Right lung (tissue), 5 donors: ENCODE results near the gene SOX8. TPM values are rescaled to one million over a fixed set of nuclear protein-coding genes. Genes with fewer than 3 reads are reported as not detected.
"Not testable (repeated sequence)": the region's sequence is repeated elsewhere in the genome, so short reads cannot be mapped to it uniquely, and the experiment has no call there.

Experiments used
- DNase-seq, 2 donors: peaks; one replicate each; pipeline ENCODE4 v3.0.0-alpha.2; 2013
- polyA plus RNA-seq, 5 donors: library from polyadenylated mRNA; unstranded; fragments of 120-200 nt; gene quantifications; one replicate each; pipeline versions ENCODE4 v1.2.1 to v1.2.3, GENCODE V29; 2013; ENCODE audit warnings: inconsistent platforms in 1 of 5, low replicate concordance in 1 of 5; ENCODE audit not compliant: insufficient read length in 5 of 5, insufficient read depth in 1 of 5

Gene SOX8
- polyA plus RNA-seq, 5 donors = 1.9 to 6.5 (median 2.8) TPM

DNA sequence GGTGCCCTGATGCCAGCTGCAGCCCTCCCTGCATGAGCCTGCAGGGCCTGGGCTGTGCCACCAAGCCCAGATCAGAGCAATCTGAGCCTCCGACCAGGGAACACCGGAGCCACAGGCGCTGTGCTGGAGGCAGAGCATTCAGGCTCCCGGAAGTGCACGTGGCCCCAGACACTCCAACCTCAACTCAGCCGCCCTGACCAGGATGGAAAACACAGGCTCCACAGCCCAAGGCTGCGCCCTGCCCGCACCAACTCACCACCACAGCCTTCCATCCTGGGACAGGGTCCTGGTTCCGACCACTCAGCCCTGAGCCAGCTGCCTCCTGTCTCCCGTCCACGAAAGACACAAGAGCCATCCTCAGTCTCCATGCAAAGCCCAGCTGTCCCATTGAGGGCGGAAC lies 29.2 kb upstream of the SOX8 start:
- no peak for DNase-seq

DNA sequence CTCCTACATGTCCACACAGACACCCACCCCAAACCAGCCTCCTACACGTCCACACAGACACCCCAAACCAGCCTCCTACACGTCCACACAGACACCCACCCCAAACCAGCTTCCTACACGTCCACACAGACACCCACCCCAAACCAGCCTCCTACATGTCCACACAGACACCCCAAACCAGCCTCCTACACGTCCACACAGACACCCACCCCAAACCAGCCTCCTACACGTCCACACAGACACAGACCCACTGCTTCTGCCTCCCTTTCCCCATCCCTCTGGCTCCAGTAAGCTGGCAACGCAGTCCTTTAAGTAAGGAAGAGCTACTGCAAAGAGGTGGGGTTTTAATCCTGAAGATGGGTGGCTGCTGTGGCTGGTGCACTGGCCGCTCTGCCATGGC lies 27.8 kb upstream of the SOX8 start:
- DNase-seq = not testable (repeated sequence)

DNA sequence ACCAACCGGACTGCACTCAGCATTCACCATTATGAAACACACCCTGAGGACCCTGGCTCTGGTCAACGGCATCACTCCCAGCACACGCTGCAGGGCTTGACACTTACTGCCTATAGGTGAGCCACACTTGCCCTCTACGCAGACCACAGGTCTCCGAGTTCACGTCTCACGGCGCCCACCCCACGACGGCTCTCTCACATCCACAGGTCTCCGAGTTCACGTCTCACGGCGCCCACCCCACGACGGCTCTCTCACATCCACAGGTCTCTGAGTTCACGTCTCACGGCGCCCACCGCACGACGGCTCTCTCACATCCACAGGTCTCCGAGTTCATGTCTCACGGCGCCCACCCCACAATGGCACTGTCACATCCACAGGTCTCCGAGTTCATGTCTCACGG lies 25.8 kb upstream of the SOX8 start:
- DNase-seq = not testable (repeated sequence)

DNA sequence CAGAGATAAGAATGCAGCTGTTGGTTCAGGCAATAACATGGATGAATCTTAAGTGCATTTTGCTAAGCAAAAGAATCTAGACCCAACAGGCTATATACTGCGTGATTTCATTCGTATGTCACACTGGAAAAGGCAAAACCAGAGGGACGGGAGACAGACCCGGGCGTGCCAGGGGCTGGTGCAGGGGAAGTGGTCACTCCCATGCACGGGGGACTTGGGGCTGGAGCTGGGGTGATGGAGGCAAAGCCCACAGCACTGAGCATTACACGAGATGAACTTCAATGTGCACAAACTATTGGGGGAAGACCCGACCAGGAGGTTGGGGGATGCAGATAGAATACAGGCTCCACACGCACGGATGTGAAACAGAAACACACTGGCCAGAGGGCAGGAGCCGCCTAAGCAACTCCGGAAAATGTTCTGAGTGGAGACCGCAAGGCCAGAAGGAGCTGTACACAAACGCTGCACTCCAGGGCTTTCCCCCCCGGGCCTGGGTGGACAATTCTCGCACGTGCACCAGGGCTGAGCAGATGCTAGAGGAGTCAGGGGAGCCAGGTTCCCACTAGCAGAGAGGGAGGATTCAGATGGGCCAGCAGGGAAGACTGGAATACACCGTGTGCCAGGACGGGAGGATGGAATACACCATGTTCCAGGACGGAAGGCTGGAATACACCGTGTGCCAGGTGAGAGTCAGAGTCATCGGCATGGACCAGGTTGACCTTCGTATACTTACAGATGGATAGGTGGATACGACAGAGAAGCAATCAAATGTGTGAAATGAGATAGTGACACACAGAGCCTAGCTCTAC lies 22.1 kb upstream of the SOX8 start:
- DNase-seq = no peak

DNA sequence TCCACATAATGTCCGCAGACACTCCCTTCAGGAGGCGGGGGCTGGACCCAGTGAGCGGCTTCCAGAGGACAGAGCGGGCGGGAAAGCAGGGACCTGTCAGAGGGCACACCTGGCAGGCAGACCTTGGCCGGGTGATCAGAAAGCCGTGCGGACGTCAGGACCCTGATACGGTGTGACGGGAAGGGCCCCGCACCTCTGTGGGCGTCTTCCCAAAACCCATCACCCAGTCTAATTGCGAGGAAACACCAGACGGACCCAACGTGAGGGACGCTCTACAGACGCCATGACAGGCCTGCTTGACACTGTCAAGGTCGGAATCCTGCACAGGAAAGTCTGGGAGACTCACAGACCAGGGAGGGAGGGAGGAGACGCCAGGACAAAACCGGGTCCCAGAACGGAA lies 19.2 kb upstream of the SOX8 start:
- DNase-seq = no peak

DNA sequence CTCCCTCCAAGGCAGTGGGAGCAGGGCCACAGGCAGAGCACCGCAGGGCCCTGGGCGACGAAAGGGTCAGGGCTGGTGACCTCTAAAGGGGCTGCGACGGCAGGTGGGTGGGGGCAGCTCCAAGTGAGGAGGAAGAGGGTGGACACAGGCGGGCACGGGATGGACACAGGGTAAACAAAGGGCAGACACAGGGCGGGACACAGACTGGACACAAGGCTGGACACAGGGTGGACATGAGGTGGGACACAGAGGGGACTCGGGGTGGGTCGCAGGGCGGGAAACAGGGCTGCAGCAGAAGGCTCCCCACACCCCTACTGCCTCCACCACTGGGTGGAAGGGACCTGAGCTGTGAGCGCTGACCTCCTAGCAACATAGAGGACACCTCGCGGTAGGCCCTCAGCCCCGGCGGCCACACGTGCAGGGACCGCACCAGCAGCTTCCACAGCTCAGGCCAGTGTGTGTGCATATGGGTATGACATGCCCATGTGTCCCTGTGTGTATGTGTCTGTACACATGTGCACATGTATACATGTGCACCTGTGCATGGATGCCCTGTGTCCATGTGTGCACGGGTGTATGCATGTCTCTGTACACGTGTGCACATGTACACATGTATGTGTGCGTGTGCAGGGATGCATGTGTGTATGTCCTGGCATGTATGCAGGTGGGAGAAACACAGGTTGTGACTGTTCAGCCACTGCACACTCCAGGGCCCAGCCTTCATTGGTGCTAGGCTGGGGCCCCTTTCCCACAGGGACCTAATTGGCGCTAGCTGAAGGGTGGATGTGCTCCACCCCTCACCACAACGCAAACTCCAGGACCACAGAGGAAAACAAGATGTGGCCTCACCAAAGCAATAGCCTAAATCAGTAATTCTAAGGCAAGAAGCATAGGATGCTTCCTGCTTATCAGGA lies 18.4 kb upstream of the SOX8 start:
- DNase-seq = no peak

GRCh38 chr16:963913-964312 lies 17.7 kb upstream of the SOX8 start:
- no peak for DNase-seq

GRCh38 chr16:964356-965035 lies 17.1 kb upstream of the SOX8 start:
- peak in 1 of 2 donors; percentile 39 for DNase-seq

DNA sequence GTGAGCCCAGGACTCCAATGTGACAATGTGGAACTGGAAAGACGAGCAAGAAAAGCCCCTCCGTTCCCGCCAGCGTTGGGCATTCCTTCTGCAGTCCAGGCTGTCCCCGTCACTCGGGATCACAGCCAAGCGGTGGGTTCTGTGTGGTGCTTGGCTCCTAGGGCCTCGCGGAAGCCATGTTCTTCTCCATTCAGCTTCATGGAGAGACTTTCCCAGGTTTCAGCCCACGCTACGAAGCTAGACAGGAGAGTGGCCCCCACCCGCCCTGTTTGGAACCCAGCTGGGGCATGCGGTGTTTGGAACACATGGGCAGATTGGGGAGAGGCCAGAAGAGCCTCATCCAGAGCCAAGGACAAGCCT lies 16.6 kb upstream of the SOX8 start:
- no peak for DNase-seq

DNA sequence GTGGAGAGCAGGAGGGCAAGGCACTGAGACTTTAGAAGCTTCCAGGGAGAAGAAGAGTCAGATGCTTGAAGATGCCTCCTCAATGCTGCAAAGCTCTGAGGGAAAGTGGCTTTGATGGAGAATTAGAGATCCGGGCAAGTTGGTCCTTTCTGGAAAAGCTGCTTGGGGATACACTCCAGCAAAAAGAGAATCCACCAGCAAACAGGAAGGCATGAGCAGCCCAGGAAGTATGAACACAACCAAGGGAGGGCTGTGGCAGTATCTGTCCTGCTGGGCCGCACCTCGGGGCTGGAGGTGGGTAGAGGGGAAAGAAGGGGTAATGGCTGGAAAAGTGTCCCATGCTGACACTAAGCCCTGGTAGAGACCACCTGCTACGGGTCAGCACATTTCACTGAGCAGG lies 16.1 kb upstream of the SOX8 start:
- no peak for DNase-seq

- no peak for DNase-seq
Measured at GRCh38 chr16:966035-966434, 15.5 kb upstream of the SOX8 start.

DNA sequence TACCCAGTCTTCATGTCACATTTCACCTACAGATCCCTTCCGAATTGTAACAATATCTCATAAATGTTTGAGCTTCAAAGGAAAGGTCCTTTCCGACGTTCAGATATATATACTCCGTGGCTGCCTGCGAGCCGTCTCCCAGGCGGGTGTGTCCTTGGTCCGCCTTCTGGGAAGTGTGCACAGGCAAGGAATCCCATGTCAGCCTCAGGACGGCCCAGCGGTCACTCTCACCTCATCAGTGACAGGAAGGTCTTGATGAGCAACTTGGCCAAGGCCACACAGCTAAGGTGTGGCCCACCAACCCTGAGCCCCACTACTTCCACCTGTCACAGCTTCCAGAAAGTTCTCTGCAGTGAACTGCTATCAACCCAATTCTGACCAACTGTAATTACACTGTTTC lies 15.1 kb upstream of the SOX8 start:
- no peak for DNase-seq

GRCh38 chr16:967077-967541 lies 14.5 kb upstream of the SOX8 start:
- DNase-seq = no peak

DNA sequence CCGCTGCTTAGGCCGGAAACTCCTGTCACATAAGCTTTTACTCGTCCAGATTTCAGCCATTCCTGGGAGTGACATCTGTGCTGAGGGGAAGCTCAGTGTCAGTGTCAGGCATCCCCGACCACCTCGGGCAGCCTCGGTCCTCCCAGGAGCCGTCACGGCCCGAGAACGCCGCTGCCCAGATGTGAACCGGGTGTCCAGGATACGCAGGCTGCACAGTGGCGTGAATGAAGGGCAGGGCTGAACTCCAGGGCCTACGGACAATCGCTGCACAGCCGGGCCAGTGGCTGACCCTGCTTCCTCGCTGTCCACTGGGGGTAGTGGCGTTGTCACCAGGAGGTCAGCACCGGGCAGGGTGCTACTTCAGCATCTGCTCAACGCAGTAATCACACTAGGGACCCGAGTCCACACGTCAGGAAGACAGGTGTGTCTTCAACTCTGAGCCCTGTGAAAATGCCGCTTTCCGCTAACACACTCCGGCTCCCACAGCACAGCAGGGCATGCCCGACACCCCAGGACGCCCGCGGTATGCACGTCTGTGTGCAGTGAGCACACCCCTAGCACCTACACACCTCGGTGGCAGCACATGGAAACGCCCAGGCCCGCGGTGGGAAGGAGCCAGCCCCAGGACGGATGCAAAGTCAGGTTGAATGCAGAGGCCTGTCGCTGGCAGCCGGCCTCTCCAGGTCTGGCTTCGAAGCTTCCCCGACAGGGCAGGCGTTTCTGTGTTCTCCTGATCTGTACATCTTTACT lies 13.8 kb upstream of the SOX8 start:
- no peak for DNase-seq

DNA sequence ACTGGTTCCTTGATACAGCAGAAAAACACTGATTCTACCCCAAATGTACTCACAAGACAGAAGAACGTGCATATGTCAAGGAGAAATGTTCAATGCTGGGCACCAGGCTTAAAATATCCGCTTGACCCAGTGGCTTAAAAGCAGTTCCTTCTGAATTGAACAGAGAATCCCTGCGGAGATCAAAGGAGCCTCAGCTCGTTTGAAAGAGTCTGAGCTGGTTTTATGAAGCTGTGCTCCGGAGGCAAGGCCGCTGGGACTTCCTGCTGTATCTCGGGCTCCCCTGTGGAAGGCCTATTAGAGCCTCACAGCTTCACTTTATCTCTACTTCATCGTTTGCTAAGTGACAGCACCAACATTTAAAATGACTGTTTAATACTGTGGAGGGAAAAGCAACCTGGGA lies 12.9 kb upstream of the SOX8 start:
- DNase-seq = no peak

GRCh38 chr16:969508-970385 lies 11.8 kb upstream of the SOX8 start:
- no peak for DNase-seq

- no peak for DNase-seq
Measured at GRCh38 chr16:970386-970765, 11.2 kb upstream of the SOX8 start.

- peak; percentile 88 to 91 for DNase-seq
Measured at GRCh38 chr16:970766-971581, 10.6 kb upstream of the SOX8 start, which contains the start of gene LMF1. LMF1 (minus strand) TSS chr16:970984; CDS start chr16:970980, 4 bp downstream.

DNA sequence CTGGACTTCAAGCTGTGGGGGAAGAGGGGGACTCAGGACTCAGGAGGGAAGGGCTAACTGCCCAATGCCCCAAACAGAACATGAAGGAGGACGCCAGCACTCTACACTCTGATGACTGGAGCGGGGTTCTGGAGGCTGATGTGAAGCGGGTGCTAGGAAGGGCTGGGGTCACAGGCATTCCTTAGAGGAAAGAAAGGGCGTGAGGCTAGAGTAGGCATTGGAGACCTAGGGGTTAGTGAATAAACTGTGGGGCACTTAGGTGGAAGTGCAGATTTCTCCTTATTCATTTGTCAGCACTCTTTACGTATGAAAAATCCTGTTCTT lies 10.0 kb upstream of the SOX8 start:
- no peak for DNase-seq

- DNase-seq = no peak
Measured at GRCh38 chr16:971981-972315, 9.6 kb upstream of the SOX8 start.
